Motor neuron (in vitro differentiated cells): ENCODE results near the gene KLHL26. TPM values are rescaled to one million over a fixed set of nuclear protein-coding genes. Genes with fewer than 3 reads are reported as not detected.

ENCODE experiments used
- ATAC-seq, 8 experiments: fragments of 200-7000 bp; cut with Tn5 transposase; replicated peaks in 6 of 8; 2 replicates each; pipeline ENCODE4 v1.8.0; 2021; ENCODE audit warnings: mild to moderate bottlenecking in 8 of 8, moderate library complexity in 8 of 8
- H3K27ac ChIP-seq, 2 donors: fragments of 250-450 bp; sonication (Bioruptor Pico); 2 replicates each; pipeline ENCODE4 v1.9.0; 2021; ENCODE audit warnings: antibody characterized with exemption in 2 of 2, mild to moderate bottlenecking in 2 of 2, moderate library complexity in 1 of 2
- H3K4me1 ChIP-seq, 2 donors: fragments of 250-450 bp; sonication (Bioruptor Pico); replicated peaks in 1 of 2; 2 replicates each; pipeline ENCODE4 v1.6.1; 2021; ENCODE audit warnings: antibody characterized with exemption in 2 of 2, mild to moderate bottlenecking in 2 of 2, moderate library complexity in 1 of 2
- H3K4me3 ChIP-seq, 5 donors: fragments of 250-450 bp; sonication (Bioruptor Pico); 2 replicates each; pipeline ENCODE4 v1.9.0; 2021; ENCODE audit warnings: antibody characterized with exemption in 5 of 5, mild to moderate bottlenecking in 5 of 5, moderate library complexity in 4 of 5
- WGBS, 10 experiments: fragments of 450-650 bp; shearing (Covaris generic); methylation state at CpG; one replicate each; pipeline ENCODE4 v1.0.0; 2022; 5-methylcytosine and 5-hydroxymethylcytosine counted together
- in situ Hi-C, 9 experiments: fragments of 400-800 bp; cut with MboI; loops; one replicate each; pipeline ENCODE4 v1.15.0; 2021; ENCODE audit warnings: low sequenced_read_pairs in 9 of 9, low pct_unique_long_range_greater_than_20kb in 2 of 9; ENCODE audit not compliant: unreplicated experiment in 9 of 9
- total RNA-seq, 8 experiments: library from RNA; unstranded; fragments of 300-600 nt; gene quantifications; 2 replicates each; pipeline versions ENCODE4 v1.2.3 to v1.2.4, GENCODE V29; 2022

Gene KLHL26
- total RNA-seq, 8 experiments from 2014 or later, result 0.92 to 8.3 (median 5.6) TPM

DNA sequence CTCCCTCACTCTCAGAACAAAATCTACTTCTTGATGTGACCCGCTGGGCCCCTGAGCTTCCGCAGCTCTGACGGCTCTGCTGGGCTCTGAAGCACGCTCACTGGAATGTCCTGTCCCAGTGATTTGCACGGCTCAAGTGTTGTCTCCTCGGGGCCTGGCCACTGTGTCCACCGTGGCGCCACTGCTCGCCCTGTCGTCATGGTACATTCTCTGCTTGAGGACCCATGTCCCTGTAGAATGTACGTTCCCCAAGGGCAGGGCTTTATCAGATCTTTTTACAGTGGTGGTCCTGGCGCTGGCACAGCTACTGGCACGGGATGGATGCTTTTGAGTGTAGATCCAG lies 12.1 kb downstream of the KLHL26 start:
- 44 to 70% (median 56%) methylated on average over 1 to 5 of the region's 13 CpGs; no CpG with 5 or more reads in 6 of the 10 experiments for WGBS, 10 experiments
- no peak overlapping the region for H3K27ac ChIP-seq
- ATAC-seq, result peak in 5 of 8 experiments; percentile 10 to 21 (median 16)
- H3K4me1 ChIP-seq, result peaks cover 45 to 56% of the 10 kb centered on the region in 2 donors
- H3K4me3 ChIP-seq, result no peak overlapping the region
- in situ Hi-C loops, result no loop called here

DNA sequence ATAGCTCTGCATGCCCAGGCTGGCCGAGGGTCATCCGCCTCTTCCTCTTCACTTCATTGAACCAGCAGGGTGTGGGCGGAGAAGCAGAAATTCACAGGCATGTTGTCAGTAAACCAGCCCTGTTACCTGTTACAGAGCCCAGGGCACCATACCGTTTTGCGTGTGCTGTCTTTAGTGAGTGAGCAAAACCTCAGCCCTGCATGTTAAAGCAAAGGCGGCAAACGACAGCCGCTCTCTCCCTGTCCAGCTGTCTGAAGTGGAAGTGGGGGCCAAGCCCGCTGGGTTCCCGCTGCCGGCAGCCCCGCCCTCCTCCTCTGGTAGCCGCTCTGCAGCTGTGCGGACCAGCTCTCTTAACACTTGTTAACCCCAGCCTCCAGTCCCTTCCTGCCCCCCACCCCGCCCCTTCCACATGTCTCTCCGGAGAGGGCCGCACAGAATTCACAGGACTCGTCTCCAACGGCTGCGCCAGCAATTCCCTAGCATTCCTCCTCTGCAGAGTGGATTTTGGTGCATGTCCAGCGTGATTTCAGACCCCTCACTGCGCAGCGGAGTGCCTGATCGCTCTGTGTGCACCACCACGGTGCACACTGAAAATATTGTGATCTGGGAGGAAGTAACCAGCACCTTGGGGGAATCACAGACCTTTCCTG lies 12.7 kb downstream of the KLHL26 start:
- in situ Hi-C loops, result no loop called here
- H3K27ac ChIP-seq, result peak overlapping the region in 1 of 2 donors; percentile 70
- 20 to 59% (median 43%) methylated on average over 2 to 7 of the region's 25 CpGs; no CpG with 5 or more reads in 4 of the 10 experiments for WGBS, 10 experiments
- peak; percentile 30 to 81 (median 74) for ATAC-seq
- no peak overlapping the region for H3K4me3 ChIP-seq
- peaks cover 45 to 54% of the 10 kb centered on the region in 2 donors for H3K4me1 ChIP-seq

GRCh38 chr19:18650021-18650390 lies 13.2 kb downstream of the KLHL26 start:
- WGBS, 10 experiments, result 15 to 55% (median 28%) methylated on average over 1 to 14 of the region's 17 CpGs; no CpG with 5 or more reads in 5 of the 10 experiments
- H3K4me3 ChIP-seq, result no peak overlapping the region
- peaks cover 45 to 49% of the 10 kb centered on the region in 2 donors for H3K4me1 ChIP-seq
- ATAC-seq, result peak; percentile 9 to 69 (median 54)
- H3K27ac ChIP-seq, result peak overlapping the region in 1 of 2 donors; percentile 70
- in situ Hi-C loops, result no loop called here

GRCh38 chr19:18650468-18651041 lies 13.7 kb downstream of the KLHL26 start:
- Histone ChIP-seq H3K27ac (peak overlapping the region in 1 of 2 donors; percentile 70), H3K4me1 (peaks cover 45 to 48% of the 10 kb centered on the region in 2 donors), H3K4me3 (no peak overlapping the region)
- 0 to 60% (median 37%) methylated on average over 1 to 15 of the region's 34 CpGs; no CpG with 5 or more reads in 4 of the 10 experiments for WGBS, 10 experiments
- in situ Hi-C loops, result no loop called here
- ATAC-seq, result peak in 6 of 8 experiments; percentile 25 to 75 (median 48)

- Histone ChIP-seq H3K4me1 (peaks cover 45 to 49% of the 10 kb centered on the region in 2 donors), H3K4me3 (no peak overlapping the region), H3K27ac (no peak overlapping the region)
- ATAC-seq, result no peak
- in situ Hi-C loops, result no loop called here
- no CpG with 5 or more reads among the region's 1 CpG for WGBS, 10 experiments
These were observed 14.5 kb downstream of the KLHL26 start for GRCh38 chr19:18651300-18651699.

- WGBS, 10 experiments, result 60 to 100% (median 93%) methylated on average over 1 to 4 of the region's 6 CpGs; no CpG with 5 or more reads in 7 of the 10 experiments
- Histone ChIP-seq H3K4me3 (no peak overlapping the region), H3K27ac (no peak overlapping the region), H3K4me1 (peaks cover 45 to 49% of the 10 kb centered on the region in 2 donors)
- in situ Hi-C loops, result no loop called here
- ATAC-seq, result no peak
These were observed 14.9 kb downstream of the KLHL26 start for GRCh38 chr19:18651733-18652132.

- no CpG with 5 or more reads among the region's 1 CpG for WGBS, 10 experiments
- ATAC-seq, result no peak
- in situ Hi-C loops, result no loop called here
- Histone ChIP-seq H3K4me3 (no peak overlapping the region), H3K4me1 (peaks cover 48 to 57% of the 10 kb centered on the region in 2 donors), H3K27ac (no peak overlapping the region)
These were observed 17.0 kb downstream of the KLHL26 start for GRCh38 chr19:18653853-18654252.

DNA sequence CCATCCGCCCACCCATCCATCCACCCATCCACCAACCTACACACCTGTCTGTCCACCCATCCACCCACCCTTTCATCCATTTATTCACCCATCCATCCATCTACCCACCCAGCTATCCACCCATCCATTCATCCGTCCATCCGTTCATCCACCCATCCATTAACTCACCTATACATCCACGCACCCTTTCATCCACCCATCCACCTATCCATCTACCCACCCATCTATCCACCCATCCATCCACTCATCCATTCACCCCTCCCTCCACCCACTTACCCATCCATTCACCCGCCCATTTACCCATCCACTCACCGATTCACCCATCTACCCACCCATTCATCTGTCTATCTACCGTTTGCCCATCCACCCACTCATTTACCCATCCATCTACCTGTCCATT lies 17.6 kb downstream of the KLHL26 start:
- H3K4me1 ChIP-seq, result peaks cover 42 to 57% of the 10 kb centered on the region in 2 donors
- H3K4me3 ChIP-seq, result no peak overlapping the region
- ATAC-seq, result no peak
- 73 to 100% (median 100%) methylated on average over 2 to 4 of the region's 7 CpGs; no CpG with 5 or more reads in 5 of the 10 experiments for WGBS, 10 experiments
- no peak overlapping the region for H3K27ac ChIP-seq
- in situ Hi-C loops, result no loop called here

DNA sequence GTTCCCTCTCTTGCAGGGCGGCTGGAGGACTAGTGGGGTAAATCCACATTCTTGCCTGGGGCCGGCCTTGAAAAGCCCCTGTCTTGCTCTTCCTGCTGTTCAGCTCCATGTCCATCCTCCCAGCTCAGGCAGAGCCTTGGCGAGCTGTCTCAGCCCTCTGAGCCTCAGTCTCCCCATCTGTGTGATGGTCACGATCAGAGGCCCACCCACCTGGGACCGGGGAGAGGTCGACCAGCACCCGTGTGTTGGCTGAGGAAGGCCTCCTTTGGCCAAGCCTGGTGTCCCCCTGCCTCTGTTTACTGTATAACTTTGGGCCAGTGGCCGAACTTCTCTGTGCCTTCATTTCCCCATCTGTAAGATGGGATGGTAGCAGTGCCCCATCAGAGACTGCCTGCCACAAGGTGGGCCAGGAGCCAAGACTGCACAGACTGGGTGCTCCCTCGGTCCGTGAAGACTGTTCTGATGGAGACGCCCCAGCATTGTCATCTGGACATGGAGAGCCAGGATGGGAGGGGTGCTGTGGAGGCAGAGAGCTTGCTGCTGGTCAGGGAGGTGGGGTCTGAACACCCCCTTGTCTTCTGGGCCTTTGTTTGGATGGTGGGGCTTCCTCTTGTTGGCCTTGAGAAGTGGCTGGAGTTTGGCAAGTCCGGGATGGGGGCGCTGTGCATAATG lies 18.5 kb downstream of the KLHL26 start:
- 100% methylated on average over 1 to 6 of the region's 13 CpGs; no CpG with 5 or more reads in 7 of the 10 experiments for WGBS, 10 experiments
- Histone ChIP-seq H3K27ac (no peak overlapping the region), H3K4me1 (peaks cover 35 to 57% of the 10 kb centered on the region in 2 donors), H3K4me3 (no peak overlapping the region)
- in situ Hi-C loops, result no loop called here
- ATAC-seq, result no peak

GRCh38 chr19:18656337-18657086 lies 19.7 kb downstream of the KLHL26 start:
- H3K4me1 ChIP-seq, result peaks cover 26 to 48% of the 10 kb centered on the region in 2 donors
- in situ Hi-C loops, result no loop called here
- peak in 1 of 8 experiments; percentile 34 for ATAC-seq
- H3K27ac ChIP-seq, result no peak overlapping the region
- H3K4me3 ChIP-seq, result no peak overlapping the region
- WGBS, 10 experiments, result 40 to 68% (median 42%) methylated on average over 1 to 4 of the region's 19 CpGs; no CpG with 5 or more reads in 7 of the 10 experiments

DNA sequence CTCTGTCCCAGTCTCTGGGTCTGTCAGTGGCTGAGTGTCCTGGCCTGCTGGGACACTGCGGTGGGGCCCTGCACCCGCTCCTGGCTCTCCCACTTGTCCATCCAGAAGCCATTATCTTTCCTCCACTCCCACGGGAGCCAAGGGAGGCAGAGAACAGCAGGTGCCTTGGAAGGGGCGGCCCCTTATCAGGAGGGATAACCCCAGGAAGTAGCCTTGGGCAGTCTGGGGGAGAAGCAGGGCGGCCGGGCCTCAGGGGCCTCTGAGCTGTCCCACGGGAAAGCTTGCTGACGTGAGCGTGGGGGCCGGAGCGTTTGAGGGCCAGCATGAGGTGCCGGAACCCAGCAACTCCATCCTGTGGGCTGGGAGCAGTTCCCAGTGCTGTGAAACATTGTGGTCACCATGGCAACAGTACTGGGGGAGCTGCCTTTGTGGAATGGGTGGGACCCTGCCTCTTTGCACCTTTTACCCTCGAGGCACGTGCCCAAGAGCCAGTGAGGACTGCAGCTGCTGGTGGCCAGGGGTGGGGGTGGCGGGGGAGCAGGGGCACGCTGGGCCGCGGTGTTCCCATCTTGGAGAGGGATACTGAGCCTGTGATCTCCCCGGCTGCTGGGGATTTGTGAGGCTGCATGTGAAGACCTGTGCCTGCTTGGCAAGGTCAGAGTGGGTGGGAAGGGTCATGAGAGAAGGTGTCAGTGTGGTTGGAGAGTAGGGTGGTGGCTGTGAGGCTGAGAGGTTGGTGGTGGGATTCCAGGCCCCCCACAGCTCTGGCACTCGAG lies 20.9 kb downstream of the KLHL26 start:
- ATAC-seq, result peak; percentile 7 to 79 (median 70)
- in situ Hi-C loops, result no loop called here
- Histone ChIP-seq H3K4me1 (peaks cover 29 to 47% of the 10 kb centered on the region in 2 donors), H3K4me3 (no peak overlapping the region), H3K27ac (peak overlapping the region in 1 of 2 donors; percentile 32)
- WGBS, 10 experiments, result 0 to 100% (median 59%) methylated on average over 1 to 2 of the region's 20 CpGs; no CpG with 5 or more reads in 6 of the 10 experiments

GRCh38 chr19:18658366-18658855 lies 21.6 kb downstream of the KLHL26 start:
- peaks cover 30 to 49% of the 10 kb centered on the region in 2 donors for H3K4me1 ChIP-seq
- H3K27ac ChIP-seq, result peak overlapping the region in 1 of 2 donors; percentile 32

More at GRCh38 chr19:18658366-18658855, 21.6 kb downstream of the KLHL26 start:
- in situ Hi-C loops, result no loop called here
- no peak for ATAC-seq
- 73 to 100% (median 81%) methylated on average over 2 to 3 of the region's 4 CpGs; no CpG with 5 or more reads in 3 of the 10 experiments for WGBS, 10 experiments
- H3K4me3 ChIP-seq, result no peak overlapping the region
